Right cardiac atrium (tissue), 5 donors: Measurements from ENCODE around the gene PTTG1IP2. TPM values are rescaled to one million over a fixed set of nuclear protein-coding genes. Genes with fewer than 3 reads are reported as not detected.

ENCODE experiments used
- ATAC-seq, 2 donors: fragments of 200-7000 bp; cut with Tn5 transposase; one replicate each; pipeline versions ENCODE4 v1.8.0 to v1.9.1; 2020; ENCODE audit warnings: moderate library complexity in 2 of 2, mild to moderate bottlenecking in 1 of 2
- DNase-seq, 3 donors: peaks; one replicate each; pipeline ENCODE4 v3.0.0-alpha.2; 2020
- H3K27ac ChIP-seq: one replicate; pipeline ENCODE4 v1.5.1; 2013; ENCODE audit warnings: mild to moderate bottlenecking, low read length, control low read depth, moderate library complexity
- H3K27me3 ChIP-seq: one replicate; pipeline ENCODE4 v1.6.1; 2013; ENCODE audit not compliant: control insufficient read depth, insufficient read depth
- H3K4me1 ChIP-seq: one replicate; pipeline ENCODE4 v1.6.1; 2013; ENCODE audit warnings: low read length; ENCODE audit not compliant: control insufficient read depth, insufficient read depth
- H3K4me3 ChIP-seq: one replicate; pipeline ENCODE4 v1.5.1; 2013; ENCODE audit warnings: low read length, control low read depth
- H3K9me3 ChIP-seq: one replicate; pipeline ENCODE4 v1.6.1; 2013; ENCODE audit warnings: low read length; ENCODE audit not compliant: control insufficient read depth
- WGBS: extraction: QIAGEN DNeasy Blood & Tissue Kit; methylation state at CpG from one replicate; pipeline ENCODE4 v1.1.7; 2013; 5-methylcytosine and 5-hydroxymethylcytosine counted together
- intact Hi-C, 4 donors: fragments of 100-400 bp; cut with DNase I; formaldehyde crosslinking; loops; one replicate each; pipeline versions ENCODE4 v1.11.0 to v1.14.0; 2022 to 2023
- polyA plus RNA-seq: library from polyadenylated mRNA; stranded (reverse); fragments of 200-250 nt; gene quantifications from one replicate; pipeline ENCODE4 v1.2.3, GENCODE V29; 2013
- total RNA-seq, 4 donors: library from RNA; stranded (reverse); fragmentation: NEBNext Ultra II Directional; extraction: Animal tissue kit (Norgen Biotek cat#: 25700); gene quantifications; one replicate each; pipeline ENCODE4 v1.2.1, GENCODE V29; 2021
- donor health status: healthy with polysubstance abuse.
- donor health status: DM: no; HTN: yes; CAD: no.
- donor health status: DM: no; HTN: no; CAD: no.
- donor health status: DM: no; HTN: yes; CAD: no; lungs with severe emphysema.
- donor health status: DM: yes; HTN: yes; CAD: no.

Gene PTTG1IP2
- total and polyA plus RNA-seq, 5 donors: not detected

GRCh38 chr7:90484706-90485105, 15.3 kb downstream of the PTTG1IP2 start:
- Histone ChIP-seq H3K4me1 (no peaks in the 10 kb centered on the region), H3K27me3 (no peaks in the 10 kb centered on the region), H3K4me3 (no peak overlapping the region), H3K27ac (no peak overlapping the region), H3K9me3 (no peaks in the 10 kb centered on the region)
- intact Hi-C loops: no loop called here
- DNase-seq: no peak
- no peak for ATAC-seq

- Histone ChIP-seq H3K4me1 (no peaks in the 10 kb centered on the region), H3K27me3 (no peaks in the 10 kb centered on the region), H3K27ac (no peak overlapping the region), H3K9me3 (no peaks in the 10 kb centered on the region), H3K4me3 (no peak overlapping the region)
- DNase-seq (no peak), ATAC-seq (no peak)
- WGBS: 84% methylated on average over 6 of the region's 6 CpGs
- intact Hi-C loops: no loop called here
Measured at GRCh38 chr7:90485734-90486316, 16.4 kb downstream of the PTTG1IP2 start.

GRCh38 chr7:90487808-90488207, 18.4 kb downstream of the PTTG1IP2 start:
- Histone ChIP-seq H3K27ac (no peak overlapping the region), H3K4me1 (no peaks in the 10 kb centered on the region), H3K27me3 (no peaks in the 10 kb centered on the region), H3K4me3 (no peak overlapping the region), H3K9me3 (no peaks in the 10 kb centered on the region)
- no peak for ATAC-seq
- no peak for DNase-seq
- WGBS: 62% methylated on average over 2 of the region's 2 CpGs
- intact Hi-C loops: no loop called here

- Histone ChIP-seq H3K27me3 (no peaks in the 10 kb centered on the region), H3K27ac (no peak overlapping the region), H3K4me1 (no peaks in the 10 kb centered on the region), H3K4me3 (no peak overlapping the region), H3K9me3 (no peaks in the 10 kb centered on the region)
- WGBS: 69% methylated on average over 1 of the region's 1 CpG
- no peak for DNase-seq
- intact Hi-C loops: no loop called here
- ATAC-seq: no peak
Measured at GRCh38 chr7:90488220-90488619, 18.8 kb downstream of the PTTG1IP2 start.

GRCh38 chr7:90492250-90492649, 22.8 kb downstream of the PTTG1IP2 start:
- intact Hi-C loops: no loop called here
- DNase-seq (no peak), ATAC-seq (no peak)
- H3K27ac ChIP-seq: no peak overlapping the region
- H3K4me3 ChIP-seq: no peak overlapping the region
- no peaks in the 10 kb centered on the region for H3K27me3 ChIP-seq
- no peaks in the 10 kb centered on the region for H3K9me3 ChIP-seq
- H3K4me1 ChIP-seq: no peaks in the 10 kb centered on the region
- WGBS: 94% methylated on average over 6 of the region's 6 CpGs

- WGBS: 77% methylated on average over 1 of the region's 1 CpG
- Histone ChIP-seq H3K4me3 (no peak overlapping the region), H3K9me3 (no peaks in the 10 kb centered on the region), H3K27ac (no peak overlapping the region), H3K4me1 (no peaks in the 10 kb centered on the region), H3K27me3 (no peaks in the 10 kb centered on the region)
- DNase-seq (no peak), ATAC-seq (peak; percentile 54 to 65)
- intact Hi-C loops: no loop called here
Measured at GRCh38 chr7:90495241-90495640, 25.8 kb downstream of the PTTG1IP2 start.

- no peak for DNase-seq
- 93% methylated on average over 4 of the region's 4 CpGs for WGBS
- no peaks in the 10 kb centered on the region for H3K27me3 ChIP-seq
- H3K27ac ChIP-seq: no peak overlapping the region
- ATAC-seq: no peak
- intact Hi-C loops: no loop called here
- no peak overlapping the region for H3K4me3 ChIP-seq
- no peaks in the 10 kb centered on the region for H3K9me3 ChIP-seq
- H3K4me1 ChIP-seq: no peaks in the 10 kb centered on the region
Measured at GRCh38 chr7:90502539-90502938, 33.1 kb downstream of the PTTG1IP2 start.

- DNase-seq: no peak
- ATAC-seq: no peak
Measured at GRCh38 chr7:90503367-90503766, 33.9 kb downstream of the PTTG1IP2 start.

GRCh38 chr7:90507692-90508091, 38.3 kb downstream of the PTTG1IP2 start:
- WGBS: 90% methylated on average over 1 of the region's 1 CpG
- no peaks in the 10 kb centered on the region for H3K4me1 ChIP-seq

More at GRCh38 chr7:90503367-90503766, 33.9 kb downstream of the PTTG1IP2 start:
- Histone ChIP-seq H3K4me1 (no peaks in the 10 kb centered on the region), H3K4me3 (no peak overlapping the region), H3K9me3 (no peaks in the 10 kb centered on the region), H3K27ac (no peak overlapping the region), H3K27me3 (no peaks in the 10 kb centered on the region)
- intact Hi-C loops: no loop called here
- 94% methylated on average over 1 of the region's 1 CpG for whole genome bisulfite sequencing

GRCh38 chr7:90511776-90512175, 42.3 kb downstream of the PTTG1IP2 start:
- Histone ChIP-seq H3K9me3 (no peaks in the 10 kb centered on the region), H3K4me1 (no peaks in the 10 kb centered on the region), H3K27me3 (no peaks in the 10 kb centered on the region), H3K27ac (no peak overlapping the region), H3K4me3 (no peak overlapping the region)
- intact Hi-C loops: no loop called here
- DNase-seq (no peak), ATAC-seq (no peak)
- 78% methylated on average over 2 of the region's 2 CpGs for WGBS

More at GRCh38 chr7:90507692-90508091, 38.3 kb downstream of the PTTG1IP2 start:
- intact Hi-C loops: no loop called here
- no peaks in the 10 kb centered on the region for H3K27me3 ChIP-seq
- H3K27ac ChIP-seq: no peak overlapping the region
- no peak overlapping the region for H3K4me3 ChIP-seq
- DNase-seq (no peak), ATAC-seq (no peak)
- no peaks in the 10 kb centered on the region for H3K9me3 ChIP-seq

GRCh38 chr7:90512821-90513254, 43.4 kb downstream of the PTTG1IP2 start:
- DNase-seq: no peak
- no peaks in the 10 kb centered on the region for H3K9me3 ChIP-seq
- H3K27ac ChIP-seq: no peak overlapping the region
- intact Hi-C loops: no loop called here
- H3K27me3 ChIP-seq: no peaks in the 10 kb centered on the region
- no peak for ATAC-seq
- H3K4me1 ChIP-seq: no peaks in the 10 kb centered on the region
- WGBS: 77% methylated on average over 3 of the region's 3 CpGs
- no peak overlapping the region for H3K4me3 ChIP-seq

GRCh38 chr7:90516257-90516656, 46.8 kb downstream of the PTTG1IP2 start:
- Histone ChIP-seq H3K9me3 (no peaks in the 10 kb centered on the region), H3K27me3 (no peaks in the 10 kb centered on the region), H3K27ac (no peak overlapping the region), H3K4me1 (no peaks in the 10 kb centered on the region), H3K4me3 (no peak overlapping the region)
- DNase-seq (no peak), ATAC-seq (no peak)
- intact Hi-C loops: no loop called here
- 81% methylated on average over 2 of the region's 2 CpGs for WGBS
